GM12873 (cell line): Measurements from ENCODE around the gene C1orf21.

Experiments used
- CTCF ChIP-seq: IDR thresholded peaks from 2 replicates; pipeline ENCODE4 v1.5.1; 2012; ENCODE audit warnings: low read depth, mild to moderate bottlenecking, moderate library complexity, low read length, control low read depth; ENCODE audit not compliant: insufficient read depth; ENCODE audit errors: missing control alignments

Gene C1orf21

GRCh38 chr1:184622136-184622823, 235.5 kb downstream of the C1orf21 start:
- TF ChIP-seq CTCF, result no peak

- TF ChIP-seq CTCF, result no peak
Measured at GRCh38 chr1:184623404-184623803, 236.6 kb downstream of the C1orf21 start.

- no peak for TF ChIP-seq CTCF
Measured at GRCh38 chr1:184624051-184624450, 237.2 kb downstream of the C1orf21 start.

GRCh38 chr1:184624626-184625025, 237.8 kb downstream of the C1orf21 start:
- TF ChIP-seq CTCF, result no peak

GRCh38 chr1:184625271-184625670, 238.4 kb downstream of the C1orf21 start:
- no peak for TF ChIP-seq CTCF

GRCh38 chr1:184626076-184627006, 239.5 kb downstream of the C1orf21 start:
- no peak for TF ChIP-seq CTCF

GRCh38 chr1:184627007-184627341, 240.1 kb downstream of the C1orf21 start:
- TF ChIP-seq CTCF, result no peak
